RWPE1 (cell line): ENCODE results near the gene ZP4.

Source experiments
- CTCF ChIA-PET: fragments of 350-600 bp; sonication (Branson Sonifier 250); formaldehyde crosslinking; extraction: SDS; loops from one replicate; lab custom pipeline; 2021; lab: Yijun Ruan, JAX
- POLR2A ChIA-PET: fragments of 400-600 bp; formaldehyde crosslinking; extraction: SDS; loops from one replicate; lab custom pipeline; 2020; ENCODE audit warnings: antibody characterized with exemption; ENCODE audit not compliant: low non-redundant PET; lab: Yijun Ruan, JAX
- DNase-seq: peaks from one replicate; pipeline ENCODE4 v3.0.0; 2012; ENCODE audit warnings: low spot score
- H3K27ac ChIP-seq: fragments of 450-650 bp; 2 replicates; pipeline ENCODE4 v1.5.1; 2017
- TF ChIP-seq, protein P1 (sequence below): fragments of 450-650 bp; conservative IDR thresholded peaks from 2 replicates; pipeline ENCODE4 v1.5.1; 2017; ENCODE audit warnings: low read depth, mild to moderate bottlenecking

Gene ZP4

DNA sequence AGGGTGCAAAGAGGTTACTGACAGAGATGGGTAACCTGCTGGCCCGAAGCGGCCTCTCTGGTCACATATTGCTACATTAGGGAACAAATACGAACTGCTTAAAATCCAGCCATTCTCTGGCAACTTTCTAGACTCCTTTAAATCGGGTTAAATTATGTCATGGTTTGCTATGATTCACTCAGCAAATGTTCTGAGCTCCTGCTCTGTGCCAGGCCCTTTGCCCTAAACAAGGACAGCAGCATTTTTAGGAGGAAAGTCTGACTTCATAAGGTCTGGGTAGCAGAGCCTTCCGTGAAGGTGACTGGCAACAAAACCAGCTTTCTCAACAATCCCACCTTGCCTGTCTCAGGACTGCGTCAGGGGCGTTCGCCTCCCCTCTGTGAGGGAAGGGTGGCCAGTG lies 15.4 kb downstream of the ZP4 start:
- CTCF ChIA-PET, result interaction anchor here (0.6 kb wide), 1 partner anchor 258 kb away, joined by 3 read pairs; no protein-coding TSS in a partner anchor
- POLR2A ChIA-PET, result no interaction called here
- DNase-seq, result no peak
- TF ChIP-seq, protein P1, sequence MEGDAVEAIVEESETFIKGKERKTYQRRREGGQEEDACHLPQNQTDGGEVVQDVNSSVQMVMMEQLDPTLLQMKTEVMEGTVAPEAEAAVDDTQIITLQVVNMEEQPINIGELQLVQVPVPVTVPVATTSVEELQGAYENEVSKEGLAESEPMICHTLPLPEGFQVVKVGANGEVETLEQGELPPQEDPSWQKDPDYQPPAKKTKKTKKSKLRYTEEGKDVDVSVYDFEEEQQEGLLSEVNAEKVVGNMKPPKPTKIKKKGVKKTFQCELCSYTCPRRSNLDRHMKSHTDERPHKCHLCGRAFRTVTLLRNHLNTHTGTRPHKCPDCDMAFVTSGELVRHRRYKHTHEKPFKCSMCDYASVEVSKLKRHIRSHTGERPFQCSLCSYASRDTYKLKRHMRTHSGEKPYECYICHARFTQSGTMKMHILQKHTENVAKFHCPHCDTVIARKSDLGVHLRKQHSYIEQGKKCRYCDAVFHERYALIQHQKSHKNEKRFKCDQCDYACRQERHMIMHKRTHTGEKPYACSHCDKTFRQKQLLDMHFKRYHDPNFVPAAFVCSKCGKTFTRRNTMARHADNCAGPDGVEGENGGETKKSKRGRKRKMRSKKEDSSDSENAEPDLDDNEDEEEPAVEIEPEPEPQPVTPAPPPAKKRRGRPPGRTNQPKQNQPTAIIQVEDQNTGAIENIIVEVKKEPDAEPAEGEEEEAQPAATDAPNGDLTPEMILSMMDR, result no peak
- peak overlapping the region; percentile 28; the same call in 1 of the 2 replicates for H3K27ac ChIP-seq

DNA sequence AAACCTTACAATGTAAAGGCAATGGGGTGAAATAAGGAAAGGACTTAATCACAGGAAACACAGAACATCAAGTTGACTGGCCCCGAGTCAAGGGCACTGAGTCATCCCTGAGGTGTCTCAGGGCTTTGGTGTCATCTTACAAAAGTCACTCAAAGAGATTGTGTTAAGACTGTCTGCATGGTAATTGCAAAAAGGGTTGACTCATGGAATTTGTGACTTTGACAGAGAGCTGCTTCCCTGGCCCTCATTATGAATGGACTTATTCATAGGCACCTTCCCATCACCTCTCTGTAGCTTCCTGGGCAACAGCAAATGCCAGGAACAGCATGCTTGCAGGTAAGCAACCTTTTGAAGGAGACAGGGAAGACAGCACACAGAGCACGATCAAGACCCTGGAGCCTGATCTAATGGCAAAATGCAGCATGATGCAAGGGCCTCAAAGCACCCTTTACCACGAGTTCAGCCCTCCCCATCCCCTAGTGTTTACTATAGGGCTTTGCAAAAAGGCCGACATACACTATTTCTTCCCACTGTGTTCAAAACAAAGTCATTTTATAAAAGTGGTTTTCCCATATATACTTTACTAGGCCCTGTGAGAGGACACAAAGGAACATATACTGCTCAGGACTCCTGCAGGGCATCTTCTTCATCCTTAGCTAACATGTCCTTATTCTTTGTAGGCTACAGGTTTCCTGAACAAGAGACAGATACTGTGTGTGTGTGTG lies 17.1 kb downstream of the ZP4 start:
- DNase-seq, result peak; percentile 88
- ChIA-PET POLR2A (no interaction called here), CTCF (interaction anchor here (0.6 to 1.7 kb wide), 2 partner anchors 9 to 1701 kb away, joined by 5 to 21 read pairs; no protein-coding TSS in a partner anchor)
- peak overlapping the region; percentile 61; the same call in 1 of the 2 replicates for H3K27ac ChIP-seq
- TF ChIP-seq, protein P1, result no peak

- no peak for DNase-seq
- H3K27ac ChIP-seq, result no peak overlapping the region
- TF ChIP-seq, protein P1, result no peak
- ChIA-PET POLR2A (no interaction called here), CTCF (no interaction called here)
Measured at GRCh38 chr1:237868817-237869600, 21.7 kb downstream of the ZP4 start.

- no peak overlapping the region for H3K27ac ChIP-seq
- POLR2A ChIA-PET, result no interaction called here
- DNase-seq, result no peak
- CTCF ChIA-PET, result no interaction called here
- TF ChIP-seq, protein P1, result no peak
Measured at GRCh38 chr1:237867380-237867888, 23.3 kb downstream of the ZP4 start.

DNA sequence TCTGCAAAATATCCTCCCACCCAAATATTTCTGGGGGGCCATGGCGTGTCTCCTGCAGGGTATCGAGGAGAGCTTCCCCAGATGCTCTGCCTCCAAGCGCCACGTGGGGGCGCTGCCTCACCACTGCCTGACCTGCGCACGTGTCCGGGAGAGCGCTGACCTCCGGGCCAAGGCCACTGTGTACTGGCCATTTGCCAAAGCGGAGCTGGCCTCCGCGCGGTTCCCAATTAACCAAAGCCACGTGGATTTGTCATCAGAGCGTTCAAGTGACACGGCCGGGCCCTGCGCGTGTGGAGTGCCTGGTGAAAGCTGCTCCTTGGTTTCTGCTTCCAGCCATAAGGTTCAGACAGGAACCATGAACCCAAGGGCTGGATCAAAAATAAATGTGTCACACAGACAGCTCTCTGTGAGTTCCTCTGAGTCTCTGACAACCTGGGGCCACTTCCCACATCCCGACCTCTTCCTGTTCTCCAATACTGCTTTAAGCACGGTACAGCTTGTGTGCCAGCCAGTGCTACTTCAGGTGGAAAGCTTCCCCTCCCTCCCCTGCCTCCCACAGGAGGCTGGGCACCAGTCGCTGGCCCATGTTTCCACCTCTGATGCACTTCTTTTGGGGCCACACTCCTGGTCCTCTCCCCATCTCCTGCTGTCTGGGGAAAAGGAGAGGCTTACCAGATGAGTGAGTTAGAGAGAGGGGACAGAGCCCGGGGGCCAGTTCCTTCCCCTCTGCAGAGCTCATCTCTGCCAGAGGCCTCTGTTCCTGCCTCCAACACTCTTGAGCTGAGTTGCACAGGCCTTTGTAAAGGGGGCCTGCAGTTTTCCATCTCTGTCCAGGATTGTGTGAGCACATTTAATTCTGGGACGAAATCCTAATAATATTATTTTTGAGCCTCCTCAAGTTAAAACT lies 26.1 kb downstream of the ZP4 start:
- ChIA-PET CTCF (interaction anchor here (0.5 to 2.4 kb wide), 39 partner anchors 9 to 1580 kb away, joined by 3 to 21 read pairs (median 3); no protein-coding TSS in a partner anchor), POLR2A (no interaction called here)
- TF ChIP-seq, protein P1, result peak; percentile 95
- H3K27ac ChIP-seq, result no peak overlapping the region
- peak; percentile 38 for DNase-seq

- TF ChIP-seq, protein P1, result no peak
- ChIA-PET POLR2A (no interaction called here), CTCF (interaction anchor here (0.6 to 2.4 kb wide), 10 partner anchors 11 to 905 kb away, joined by 3 to 21 read pairs (median 3); no protein-coding TSS in a partner anchor)
- H3K27ac ChIP-seq, result no peak overlapping the region
- no peak for DNase-seq
Measured at GRCh38 chr1:237863234-237863633, 27.5 kb downstream of the ZP4 start.
